Activated naive CD4-positive, alpha-beta T cell treated with anti-CD3 and anti-CD28 coated beads, Interleukin-2, amount 50 U/mL, for 16 hours (primary cell): ENCODE results near the gene WNT9A.
"Not testable (repeated sequence)": the region's sequence is repeated elsewhere in the genome, so short reads cannot be mapped to it uniquely, and the experiment has no call there.

Experiments
- DNase-seq: peaks from one replicate; pipeline ENCODE4 v3.0.0-alpha.2; 2020

Gene WNT9A

DNA sequence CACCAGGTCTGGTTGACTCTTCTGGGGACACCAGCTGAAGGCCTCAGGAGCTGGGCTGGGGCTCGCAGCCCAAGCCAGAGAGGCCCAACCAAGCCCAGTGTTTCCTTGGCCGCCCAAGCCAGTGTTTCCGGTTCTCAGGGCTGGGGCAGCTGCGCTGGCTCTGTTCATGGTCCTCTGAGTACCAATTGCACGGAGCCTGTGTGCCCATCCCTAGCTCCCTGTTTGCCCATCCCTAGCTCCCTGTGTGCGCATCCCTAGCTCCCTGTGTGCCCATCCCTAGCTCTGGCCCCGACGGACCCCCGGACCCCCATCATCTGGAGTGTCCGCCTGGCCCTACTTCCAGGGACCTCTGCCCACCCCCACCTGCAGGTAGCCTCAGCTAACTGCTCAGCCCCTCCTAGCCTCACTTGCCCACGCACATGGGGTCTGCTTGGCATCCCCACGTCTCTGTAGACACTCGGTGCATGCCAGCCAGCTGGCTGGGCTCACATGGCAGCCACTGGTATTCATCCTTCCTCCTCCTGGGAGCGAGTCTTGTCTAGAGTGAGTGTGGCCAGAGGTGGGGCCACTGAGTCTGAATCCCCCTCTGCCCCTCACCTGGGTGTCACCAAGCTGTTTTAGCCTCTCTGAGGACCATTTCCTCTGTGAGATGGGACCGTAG, 64.0 kb downstream of the WNT9A start:
- DNase-seq = peak; percentile 9

DNA sequence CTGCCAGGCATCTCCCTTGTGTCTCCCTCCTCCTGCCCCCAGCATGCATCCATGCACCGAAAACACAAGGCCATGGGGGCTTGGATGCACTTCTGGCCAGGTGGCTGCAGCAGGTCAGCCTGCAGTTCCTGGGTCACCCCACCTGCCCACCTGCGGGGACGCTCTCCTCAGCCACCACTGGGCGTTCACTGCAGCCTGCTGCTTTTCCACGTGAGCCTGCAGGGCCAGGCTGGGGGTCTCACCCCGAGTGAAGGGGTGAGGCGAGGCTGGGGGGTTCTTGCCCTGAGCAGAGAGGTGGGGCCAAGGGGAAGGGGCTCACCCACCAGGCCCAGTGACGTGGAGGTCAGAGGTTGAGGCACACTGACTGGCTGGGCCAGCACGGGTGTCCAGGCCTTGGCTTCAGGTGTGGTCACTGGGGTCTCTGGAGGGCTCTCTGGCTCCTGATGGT, 64.6 kb downstream of the WNT9A start:
- DNase-seq = no peak

- DNase-seq = no peak
Observed at GRCh38 chr1:227880342-227880924, 67.3 kb downstream of the WNT9A start.

- not testable (repeated sequence) for DNase-seq
Observed at GRCh38 chr1:227877810-227878209, 69.9 kb downstream of the WNT9A start.

DNA sequence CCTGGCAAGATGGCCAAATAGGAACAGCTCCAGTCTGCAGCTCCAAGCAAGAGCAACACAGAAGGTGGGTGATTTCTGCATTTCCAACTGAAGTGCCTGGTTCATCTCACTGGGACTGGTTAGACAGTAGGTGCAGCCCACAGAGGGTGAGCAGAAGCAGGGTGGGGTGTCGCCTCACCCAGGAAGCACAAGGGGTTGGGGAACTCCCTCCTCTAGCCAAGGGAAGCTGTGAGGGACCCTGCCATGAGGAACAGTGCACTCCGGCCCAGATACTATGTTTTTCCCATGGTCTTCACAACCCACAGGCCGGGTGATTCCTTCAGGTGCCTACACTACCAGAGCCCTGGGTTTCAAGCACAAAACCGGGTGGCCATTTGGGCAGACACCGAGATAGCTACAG, 75.8 kb downstream of the WNT9A start:
- DNase-seq = not testable (repeated sequence)

DNA sequence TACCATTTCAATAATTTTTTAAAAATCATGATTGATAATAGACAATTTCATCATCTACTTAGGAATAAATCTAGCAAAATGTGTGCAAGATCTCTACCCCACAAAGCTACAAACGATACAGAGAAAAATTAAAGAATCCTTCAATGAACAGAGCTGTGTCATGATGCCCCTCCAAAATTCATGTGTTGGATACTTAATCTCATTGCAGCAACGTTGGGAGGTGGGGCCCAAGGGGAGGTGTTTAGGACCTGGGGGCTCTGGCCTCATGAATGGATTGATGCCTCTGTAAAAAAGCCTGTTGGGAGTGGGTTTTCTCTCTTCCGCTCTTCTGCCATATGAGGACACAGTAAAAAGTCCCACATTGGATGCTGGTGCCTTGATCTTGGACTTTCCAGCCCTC, 77.4 kb downstream of the WNT9A start:
- no peak for DNase-seq

DNA sequence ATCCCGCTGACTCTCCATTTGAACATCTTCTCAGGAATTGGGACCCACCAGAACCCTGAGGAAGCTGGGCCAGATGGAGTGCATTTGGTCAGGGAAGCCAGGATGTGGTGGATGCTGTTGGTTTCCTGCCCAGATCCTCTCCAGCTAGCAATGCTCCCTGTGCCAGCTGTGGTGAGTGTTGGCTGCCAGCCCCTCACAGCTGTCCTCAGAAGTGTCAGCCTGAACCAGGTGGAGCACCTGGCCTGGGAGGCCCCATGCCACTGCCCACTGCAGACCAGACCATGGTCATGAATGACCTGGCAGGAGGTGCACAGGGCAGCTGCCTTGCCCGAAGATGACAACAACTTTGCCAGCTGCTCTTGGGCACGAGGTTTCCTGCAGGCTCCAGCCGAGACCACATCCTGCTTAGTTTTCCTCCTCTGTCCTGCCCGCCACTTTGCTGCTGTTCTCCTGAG, 77.9 kb downstream of the WNT9A start:
- peak; percentile 9 for DNase-seq

DNA sequence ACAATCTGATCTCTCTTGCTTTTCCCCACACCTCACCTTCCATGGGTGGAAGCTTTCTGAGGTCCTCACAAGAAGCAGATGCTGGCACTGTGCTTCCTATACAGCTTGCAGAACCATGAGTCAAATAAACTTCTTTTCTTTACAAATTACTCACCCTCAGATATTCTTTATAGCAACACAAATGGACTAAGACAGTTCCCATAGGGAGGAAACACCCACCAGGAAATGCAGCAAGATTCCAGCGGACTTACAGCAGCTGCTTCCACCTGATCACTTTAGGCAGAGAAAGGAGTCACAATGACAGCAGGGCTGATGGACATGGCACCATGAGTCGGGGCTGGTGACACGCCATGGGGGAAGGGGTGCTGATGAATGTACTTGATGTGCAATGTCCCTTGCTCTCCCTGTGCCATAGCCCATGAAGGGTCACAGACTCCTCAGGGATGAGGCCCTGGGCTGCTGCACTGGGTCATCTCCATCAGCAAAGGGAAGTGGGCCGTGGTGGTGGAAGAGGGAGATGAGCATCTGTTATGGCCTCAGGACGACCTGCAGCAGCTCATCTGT, 78.4 kb downstream of the WNT9A start:
- DNase-seq = peak; percentile 11
